ENCODE data around the gene RNF115. TPM values are rescaled to one million over a fixed set of nuclear protein-coding genes. Genes with fewer than 3 reads are reported as not detected.

The RNF115 gene
- total and polyA plus RNA-seq, 7 donors = 3.2 to 81.6 (median 45.9) TPM

DNA sequence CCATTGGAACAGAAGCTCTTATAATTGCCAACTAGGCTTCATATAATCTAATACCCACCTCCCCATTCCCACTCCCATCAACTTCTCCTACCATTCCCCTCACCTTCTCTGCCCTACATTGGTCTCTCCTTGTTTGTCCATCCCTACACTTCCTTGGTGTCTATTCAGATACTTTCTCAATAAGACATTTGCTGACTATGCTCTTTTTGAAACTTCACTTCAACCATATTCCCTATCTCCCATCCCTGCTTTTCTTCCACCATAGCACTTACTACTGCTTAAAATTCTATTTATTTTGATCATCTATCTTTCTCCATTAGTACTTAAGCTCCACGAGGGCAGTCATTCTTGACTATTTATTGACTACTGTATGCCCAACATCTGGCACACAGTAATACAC is 64.2 kb downstream of the RNF115 start:
- ATAC-seq (no peak), DNase-seq (no peak)
- Histone ChIP-seq H3K9me3 (no peaks in the 10 kb centered on the region), H3K4me1 (no peaks in the 10 kb centered on the region), H3K36me3 (ENCODE audit: insufficient read depth in 1 of 2, low read depth in 1 of 2) (peaks cover 0 to 71% of the 10 kb centered on the region in 2 donors), H3K27ac (no peak overlapping the region), H3K27me3 (ENCODE audit: insufficient read depth in 3 of 3, low read length in 2 of 3) (no peaks in the 10 kb centered on the region), H3K4me3 (no peak overlapping the region)
- WGBS, 3 donors = 93 to 97% (median 96%) methylated on average over 1 of the region's 1 CpG
- intact Hi-C loops (cut with DNase I) = no loop called here
- TF ChIP-seq, protein P1, sequence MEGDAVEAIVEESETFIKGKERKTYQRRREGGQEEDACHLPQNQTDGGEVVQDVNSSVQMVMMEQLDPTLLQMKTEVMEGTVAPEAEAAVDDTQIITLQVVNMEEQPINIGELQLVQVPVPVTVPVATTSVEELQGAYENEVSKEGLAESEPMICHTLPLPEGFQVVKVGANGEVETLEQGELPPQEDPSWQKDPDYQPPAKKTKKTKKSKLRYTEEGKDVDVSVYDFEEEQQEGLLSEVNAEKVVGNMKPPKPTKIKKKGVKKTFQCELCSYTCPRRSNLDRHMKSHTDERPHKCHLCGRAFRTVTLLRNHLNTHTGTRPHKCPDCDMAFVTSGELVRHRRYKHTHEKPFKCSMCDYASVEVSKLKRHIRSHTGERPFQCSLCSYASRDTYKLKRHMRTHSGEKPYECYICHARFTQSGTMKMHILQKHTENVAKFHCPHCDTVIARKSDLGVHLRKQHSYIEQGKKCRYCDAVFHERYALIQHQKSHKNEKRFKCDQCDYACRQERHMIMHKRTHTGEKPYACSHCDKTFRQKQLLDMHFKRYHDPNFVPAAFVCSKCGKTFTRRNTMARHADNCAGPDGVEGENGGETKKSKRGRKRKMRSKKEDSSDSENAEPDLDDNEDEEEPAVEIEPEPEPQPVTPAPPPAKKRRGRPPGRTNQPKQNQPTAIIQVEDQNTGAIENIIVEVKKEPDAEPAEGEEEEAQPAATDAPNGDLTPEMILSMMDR (IDR thresholded peaks at IDR 0.05) = no peak

- no peak overlapping the region for H3K4me3 ChIP-seq
- no peaks in the 10 kb centered on the region for H3K9me3 ChIP-seq
- 67 to 92% (median 83%) methylated on average over 1 of the region's 1 CpG for WGBS, 3 donors
- no peak overlapping the region for H3K27ac ChIP-seq
- intact Hi-C loops (cut with DNase I) = no loop called here
- H3K36me3 ChIP-seq (ENCODE audit: insufficient read depth in 1 of 2, low read depth in 1 of 2) = peaks cover 0 to 83% of the 10 kb centered on the region in 2 donors
- DNase-seq (no peak), ATAC-seq (no peak)
- no peaks in the 10 kb centered on the region for H3K4me1 ChIP-seq
- TF ChIP-seq, protein P1 (IDR thresholded peaks at IDR 0.05) = no peak
- no peaks in the 10 kb centered on the region for H3K27me3 ChIP-seq (ENCODE audit: insufficient read depth in 3 of 3, low read length in 2 of 3)
These were observed 65.3 kb downstream of the RNF115 start for GRCh38 chr1:145758575-145758974.

GRCh38 chr1:145758116-145758515 is 65.8 kb downstream of the RNF115 start:
- DNase-seq (no peak), ATAC-seq (peak in 1 of 4 donors; percentile 49)
- H3K9me3 ChIP-seq = no peaks in the 10 kb centered on the region
- no peak overlapping the region for H3K27ac ChIP-seq
- H3K4me1 ChIP-seq = no peaks in the 10 kb centered on the region
- WGBS, 3 donors = 50 to 93% (median 77%) methylated on average over 1 of the region's 1 CpG
- intact Hi-C loops (cut with DNase I) = no loop called here
- peaks cover 0 to 84% of the 10 kb centered on the region in 2 donors for H3K36me3 ChIP-seq (ENCODE audit: insufficient read depth in 1 of 2, low read depth in 1 of 2)
- H3K27me3 ChIP-seq (ENCODE audit: insufficient read depth in 3 of 3, low read length in 2 of 3) = no peaks in the 10 kb centered on the region
- H3K4me3 ChIP-seq = no peak overlapping the region
- TF ChIP-seq, protein P1 (IDR thresholded peaks at IDR 0.05) = no peak

- DNase-seq (no peak), ATAC-seq (no peak)
- intact Hi-C loops (cut with DNase I) = no loop called here
- TF ChIP-seq, protein P1 (IDR thresholded peaks at IDR 0.05) = no peak
- Histone ChIP-seq H3K36me3 (ENCODE audit: insufficient read depth in 1 of 2, low read depth in 1 of 2) (peaks cover 0 to 91% of the 10 kb centered on the region in 2 donors), H3K27me3 (ENCODE audit: insufficient read depth in 3 of 3, low read length in 2 of 3) (no peaks in the 10 kb centered on the region), H3K9me3 (no peaks in the 10 kb centered on the region), H3K4me3 (no peak overlapping the region), H3K4me1 (no peaks in the 10 kb centered on the region), H3K27ac (no peak overlapping the region)
- WGBS, 3 donors = 76 to 90% (median 81%) methylated on average over 2 of the region's 2 CpGs
These were observed 66.5 kb downstream of the RNF115 start for GRCh38 chr1:145757420-145757819.

DNA sequence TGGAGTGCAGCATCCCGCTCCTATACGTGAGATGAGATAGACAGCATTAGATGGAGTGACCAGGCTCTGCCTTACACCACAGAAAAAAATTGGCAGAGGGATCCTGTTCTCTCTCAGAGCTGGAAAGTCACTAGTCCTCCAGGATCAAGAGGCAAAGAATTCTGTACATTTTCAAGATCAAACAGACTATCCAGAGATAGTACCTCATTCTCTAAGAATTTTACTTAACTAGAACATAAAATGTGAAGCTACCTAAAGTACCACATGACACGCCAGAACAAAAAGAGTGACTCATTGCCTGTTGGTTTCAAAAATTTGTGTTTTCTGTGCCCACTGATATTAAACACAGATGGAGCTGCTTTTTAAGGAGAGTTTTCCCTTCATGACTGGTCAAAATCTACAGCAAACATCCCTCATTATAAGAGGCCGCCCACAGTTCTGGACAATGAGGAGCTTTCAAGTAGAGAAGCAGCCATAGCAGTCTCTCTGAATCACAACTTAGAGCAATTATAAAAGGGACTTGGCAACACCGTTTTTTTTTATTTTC is 72.3 kb downstream of the RNF115 start:
- Histone ChIP-seq H3K27ac (no peak overlapping the region), H3K4me3 (no peak overlapping the region), H3K4me1 (no peaks in the 10 kb centered on the region), H3K9me3 (no peaks in the 10 kb centered on the region), H3K36me3 (ENCODE audit: insufficient read depth in 1 of 2, low read depth in 1 of 2) (peaks cover 16 to 99% of the 10 kb centered on the region in 2 donors), H3K27me3 (ENCODE audit: insufficient read depth in 3 of 3, low read length in 2 of 3) (no peaks in the 10 kb centered on the region)
- ATAC-seq (no peak), DNase-seq (no peak)
- intact Hi-C loops (cut with DNase I) = no loop called here
- WGBS, 3 donors = 79 to 88% (median 81%) methylated on average over 5 of the region's 5 CpGs
- TF ChIP-seq, protein P1 (IDR thresholded peaks at IDR 0.05) = no peak
